ENCODE data around the gene KRTAP10-10. TPM values are rescaled to one million over a fixed set of nuclear protein-coding genes. Genes with fewer than 3 reads are reported as not detected.

KRTAP10-10 gene
- total and polyA plus RNA-seq, 7 donors, result not detected

- no peaks in the 10 kb centered on the region for H3K4me1 ChIP-seq
- ATAC-seq (no peak), DNase-seq (no peak)
- H3K4me3 ChIP-seq, result no peak overlapping the region
- peaks cover 0 to 39% (median 7%) of the 10 kb centered on the region in 3 donors for H3K27me3 ChIP-seq (ENCODE audit: insufficient read depth in 3 of 3, low read length in 2 of 3)
- peaks cover 3% of the 10 kb centered on the region for H3K9me3 ChIP-seq
- H3K27ac ChIP-seq, result no peak overlapping the region
- H3K36me3 ChIP-seq (ENCODE audit: insufficient read depth in 1 of 2, low read depth in 1 of 2), result no peaks in the 10 kb centered on the region
- intact Hi-C loops (cut with DNase I), result no loop called here
- 18 to 23% (median 18%) methylated on average over 11 of the region's 11 CpGs for WGBS, 3 donors
- TF ChIP-seq CTCF (IDR thresholded peaks at IDR 0.05), result no peak
Measured at GRCh38 chr21:44687671-44688070, 50.5 kb downstream of the KRTAP10-10 start.

Other genes starting within 250 kb of the KRTAP10-10 start
- 1 to 10 TPM in 1 of 4 donors, under 1 TPM in 3; 0.13 to 1.1 (median 0.23) TPM for gene LRRC3, start 181.8 kb upstream of the KRTAP10-10 start, total RNA-seq
- under 1 TPM; 0.08 to 0.29 (median 0.08) TPM for gene LRRC3, start 181.8 kb upstream of the KRTAP10-10 start, polyA plus RNA-seq
- gene KRTAP10-1, start 97.2 kb upstream of the KRTAP10-10 start, total RNA-seq, result not detected
- not detected for gene KRTAP10-1, start 97.2 kb upstream of the KRTAP10-10 start, polyA plus RNA-seq
- gene KRTAP10-2, start 85.9 kb upstream of the KRTAP10-10 start, total RNA-seq, result not detected
- gene KRTAP10-2, start 85.9 kb upstream of the KRTAP10-10 start, polyA plus RNA-seq, result not detected
- gene KRTAP10-3, start 78.6 kb upstream of the KRTAP10-10 start, total RNA-seq, result not detected
- not detected for gene KRTAP10-3, start 78.6 kb upstream of the KRTAP10-10 start, polyA plus RNA-seq
- gene KRTAP10-4, start 63.6 kb upstream of the KRTAP10-10 start, total RNA-seq, result not detected
- gene KRTAP10-4, start 63.6 kb upstream of the KRTAP10-10 start, polyA plus RNA-seq, result not detected
- gene KRTAP10-5, start 56.8 kb upstream of the KRTAP10-10 start, total RNA-seq, result not detected
- gene KRTAP10-5, start 56.8 kb upstream of the KRTAP10-10 start, polyA plus RNA-seq, result not detected
- not detected for gene KRTAP10-6, start 44.9 kb upstream of the KRTAP10-10 start, total RNA-seq
- gene KRTAP10-6, start 44.9 kb upstream of the KRTAP10-10 start, polyA plus RNA-seq, result not detected
- gene KRTAP10-7, start 36.8 kb upstream of the KRTAP10-10 start, total RNA-seq, result not detected
- not detected for gene KRTAP10-7, start 36.8 kb upstream of the KRTAP10-10 start, polyA plus RNA-seq
- not detected for gene KRTAP10-8, start 25.3 kb upstream of the KRTAP10-10 start, total RNA-seq
- not detected for gene KRTAP10-8, start 25.3 kb upstream of the KRTAP10-10 start, polyA plus RNA-seq
- not detected for gene KRTAP10-9, start 10.3 kb upstream of the KRTAP10-10 start, total RNA-seq
- not detected for gene KRTAP10-9, start 10.3 kb upstream of the KRTAP10-10 start, polyA plus RNA-seq
- gene KRTAP10-11, start 9.1 kb downstream of the KRTAP10-10 start, total RNA-seq, result not detected
- not detected for gene KRTAP10-11, start 9.1 kb downstream of the KRTAP10-10 start, polyA plus RNA-seq
- not detected for gene KRTAP12-4, start 17.3 kb downstream of the KRTAP10-10 start, total RNA-seq
- not detected for gene KRTAP12-4, start 17.3 kb downstream of the KRTAP10-10 start, polyA plus RNA-seq
- gene KRTAP12-3, start 20.6 kb downstream of the KRTAP10-10 start, total RNA-seq, result not detected
- gene KRTAP12-3, start 20.6 kb downstream of the KRTAP10-10 start, polyA plus RNA-seq, result not detected
- not detected for gene KRTAP12-2, start 29.6 kb downstream of the KRTAP10-10 start, total RNA-seq
- not detected for gene KRTAP12-2, start 29.6 kb downstream of the KRTAP10-10 start, polyA plus RNA-seq
- not detected for gene KRTAP12-1, start 44.8 kb downstream of the KRTAP10-10 start, total RNA-seq
- not detected for gene KRTAP12-1, start 44.8 kb downstream of the KRTAP10-10 start, polyA plus RNA-seq
- not detected for gene KRTAP10-12, start 59.8 kb downstream of the KRTAP10-10 start, total RNA-seq
- gene KRTAP10-12, start 59.8 kb downstream of the KRTAP10-10 start, polyA plus RNA-seq, result not detected
- not detected for gene TSPEAR, start 74.2 kb downstream of the KRTAP10-10 start, total RNA-seq
- gene TSPEAR, start 74.2 kb downstream of the KRTAP10-10 start, polyA plus RNA-seq, result not detected
- 10 to 100 TPM; 64.9 to 93.8 (median 81.7) TPM for gene UBE2G2, start 164.5 kb downstream of the KRTAP10-10 start, total RNA-seq
- gene UBE2G2, start 164.5 kb downstream of the KRTAP10-10 start, polyA plus RNA-seq, result 10 to 100 TPM; 39.0 to 72.8 (median 55.3) TPM
- gene SUMO3, start 180.7 kb downstream of the KRTAP10-10 start, total RNA-seq, result 10 to 100 TPM; 50.2 to 78.7 (median 65.6) TPM
- gene SUMO3, start 180.7 kb downstream of the KRTAP10-10 start, polyA plus RNA-seq, result 10 to 100 TPM; 38.6 to 86.6 (median 58.7) TPM
- 10 to 100 TPM; 49.6 to 72.1 (median 66.5) TPM for gene PTTG1IP, start 236.3 kb downstream of the KRTAP10-10 start, total RNA-seq
- 100 to 1,000 TPM in 1 of 3 donors, 10 to 100 TPM in 2; 57.1 to 108 (median 69.3) TPM for gene PTTG1IP, start 236.3 kb downstream of the KRTAP10-10 start, polyA plus RNA-seq